Astrocyte of the spinal cord (primary cell): ENCODE measurements around the gene CAD.

ENCODE experiments used
- DNase-seq: peaks from one replicate; pipeline ENCODE4 v3.0.0; 2011; ENCODE audit warnings: low read depth, low spot score
- H3K4me3 ChIP-seq: 2 replicates; pipeline ENCODE4 v1.5.1; 2011; ENCODE audit warnings: low read depth, mild to moderate bottlenecking, low read length, moderate library complexity
- CTCF ChIP-seq: IDR thresholded peaks from 2 replicates; pipeline ENCODE4 v1.5.1; 2012; ENCODE audit warnings: low read depth, mild to moderate bottlenecking, low read length, inconsistent platforms
- in situ Hi-C: cut with HindIII; loops from 2 replicates; pipeline ENCODE4 v1.10.0; 2017; ENCODE audit warnings: low sequenced_read_pairs

The CAD gene

GRCh38 chr2:27261926-27262298 lies 44.7 kb downstream of the CAD start:
- no peak overlapping the region for H3K4me3 ChIP-seq
- no peak for DNase-seq
- no peak for TF ChIP-seq CTCF
- in situ Hi-C loops = loop anchor here (25.0 kb wide), 1 partner anchor 150 kb away; the partner anchor contains the start of genes ABHD1 and CGREF1

- in situ Hi-C loops = loop anchor here (25.0 kb wide), 1 partner anchor 150 kb away; the partner anchor contains the start of genes ABHD1 and CGREF1
- TF ChIP-seq CTCF = no peak
- H3K4me3 ChIP-seq = no peak within 1 kb of the TSS
- DNase-seq = no peak
These were observed 45.5 kb downstream of the CAD start, which contains the start of gene SLC30A3 for GRCh38 chr2:27262379-27263286. TSS of gene SLC30A3 (minus strand) at chr2:27263047. CDS start at chr2:27262906, 141 bp downstream.

DNA sequence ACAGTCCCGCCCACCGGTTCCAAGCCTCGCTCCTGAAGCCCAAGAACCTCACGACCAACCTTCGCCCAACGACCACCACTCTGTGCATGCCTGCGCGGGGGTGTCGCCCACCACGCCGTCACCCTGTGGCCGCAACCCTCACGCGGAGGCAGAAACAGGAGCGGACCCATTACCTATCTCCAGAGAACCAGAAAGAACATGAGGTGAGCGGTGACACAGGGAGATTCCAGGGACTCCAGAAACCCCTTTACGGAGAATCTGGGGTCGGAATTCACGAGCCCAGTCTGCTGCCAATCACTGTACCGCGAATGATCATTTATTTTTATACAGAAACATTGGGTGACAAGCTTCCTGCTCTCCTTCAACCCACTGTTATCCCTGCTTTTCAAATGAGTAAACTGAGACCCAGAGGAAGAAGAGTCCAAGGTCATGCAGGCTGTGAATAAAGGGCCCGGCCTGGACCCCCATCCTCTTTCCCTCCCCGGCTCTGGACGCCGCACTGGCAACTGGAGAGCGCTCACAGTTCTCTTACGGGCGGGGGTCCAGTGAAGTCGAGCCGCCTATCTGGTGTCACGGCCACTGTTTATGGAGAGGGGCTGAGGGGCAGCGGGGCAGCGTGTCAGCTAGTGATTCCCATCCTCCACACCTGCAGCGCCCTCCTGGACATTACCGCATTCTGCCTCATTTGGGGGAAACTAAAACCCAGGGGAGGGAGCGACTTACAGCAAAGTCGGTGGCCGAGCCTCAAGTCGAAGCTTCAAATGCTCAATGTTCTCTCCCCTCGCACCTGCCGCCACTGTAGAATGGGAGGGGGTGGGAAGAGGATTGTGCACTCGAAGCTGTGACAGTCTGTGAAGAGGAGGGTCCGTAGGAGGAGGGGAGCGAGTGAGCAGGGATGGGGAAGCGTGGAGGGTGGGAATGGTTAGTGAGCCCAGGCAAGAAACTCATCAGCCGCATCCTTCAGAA lies 46.4 kb downstream of the CAD start:
- in situ Hi-C loops = loop anchor here (25.0 kb wide), 1 partner anchor 151 kb away; the partner anchor contains the start of genes ABHD1 and CGREF1
- no peak overlapping the region for H3K4me3 ChIP-seq
- TF ChIP-seq CTCF = no peak

GRCh38 chr2:27264253-27264752 lies 47.1 kb downstream of the CAD start:
- H3K4me3 ChIP-seq = no peak overlapping the region
- TF ChIP-seq CTCF = no peak
- in situ Hi-C loops = loop anchor here (25.0 kb wide), 1 partner anchor 152 kb away; the partner anchor contains the start of genes ABHD1 and CGREF1
- DNase-seq = no peak

More for the DNA sequence above, 46.4 kb downstream of the CAD start:
- DNase-seq = no peak

GRCh38 chr2:27264753-27265535 lies 47.8 kb downstream of the CAD start:
- no peak overlapping the region for H3K4me3 ChIP-seq
- peak; percentile 16 for DNase-seq
- in situ Hi-C loops = loop anchor here (25.0 kb wide), 1 partner anchor 153 kb away; the partner anchor contains the start of genes ABHD1 and CGREF1
- TF ChIP-seq CTCF = peak; percentile 56
